HepG2 (cell line): ENCODE data around the gene SUN5. TPM values are rescaled to one million over a fixed set of nuclear protein-coding genes. Genes with fewer than 3 reads are reported as not detected.

Source experiments
- CENPX ChIP-seq: sonication (generic); formaldehyde crosslinking; IDR thresholded peaks from 2 replicates; pipeline ENCODE4 v1.9.0; 2021; ENCODE audit warnings: mild to moderate bottlenecking, missing genetic modification reagents, moderate library complexity
- DMAP1 ChIP-seq: IDR thresholded peaks from 2 replicates; pipeline ENCODE4 v1.6.1; 2016
- GLI4 ChIP-seq: sonication (generic); formaldehyde crosslinking; IDR thresholded peaks from 2 replicates; pipeline ENCODE4 v1.5.1; 2020; ENCODE audit warnings: missing genetic modification reagents, mild to moderate bottlenecking, moderate library complexity, borderline replicate concordance
- KAT8 ChIP-seq: IDR thresholded peaks from 2 replicates; pipeline ENCODE4 v1.6.1; 2016; ENCODE audit warnings: missing genetic modification reagents, missing compliant biosample characterization
- NCOA1 ChIP-seq: sonication (generic); formaldehyde crosslinking; IDR thresholded peaks from 2 replicates; pipeline ENCODE4 v1.9.0; 2021; ENCODE audit warnings: missing genetic modification reagents
- PHF5A ChIP-seq: IDR thresholded peaks from one replicate; pipeline ENCODE4 v1.6.1; 2018; ENCODE audit warnings: low read depth, missing genetic modification reagents; ENCODE audit not compliant: unreplicated experiment
- REXO4 ChIP-seq: sonication (generic); formaldehyde crosslinking; IDR thresholded peaks from 2 replicates; pipeline ENCODE4 v1.8.0; 2022; ENCODE audit warnings: missing genetic modification reagents, mild to moderate bottlenecking, borderline replicate concordance
- SMAD1 ChIP-seq: sonication (generic); formaldehyde crosslinking; IDR thresholded peaks from 2 replicates; pipeline ENCODE4 v1.4.0; 2020; ENCODE audit warnings: missing genetic modification reagents, low read depth, mild to moderate bottlenecking, borderline replicate concordance
- SMAD9 ChIP-seq: sonication (generic); formaldehyde crosslinking; IDR thresholded peaks from 2 replicates; pipeline ENCODE4 v1.5.1; 2020; ENCODE audit warnings: mild to moderate bottlenecking, missing genetic modification reagents
- ZBTB38 ChIP-seq: sonication (generic); formaldehyde crosslinking; IDR thresholded peaks from 2 replicates; pipeline ENCODE4 v1.5.1; 2020; ENCODE audit warnings: mild to moderate bottlenecking, missing genetic modification reagents
- ZNF121 ChIP-seq: sonication (generic); formaldehyde crosslinking; IDR thresholded peaks from 2 replicates; pipeline ENCODE4 v1.5.0; 2020; ENCODE audit warnings: mild to moderate bottlenecking, missing genetic modification reagents
- ZNF33B ChIP-seq: sonication (generic); formaldehyde crosslinking; IDR thresholded peaks from 2 replicates; pipeline ENCODE4 v1.5.1; 2020; ENCODE audit warnings: mild to moderate bottlenecking, missing genetic modification reagents
- ZNF343 ChIP-seq: sonication (generic); formaldehyde crosslinking; IDR thresholded peaks from 2 replicates; pipeline ENCODE4 v1.4.0; 2020; ENCODE audit warnings: mild to moderate bottlenecking, missing genetic modification reagents
- ZNF431 ChIP-seq: sonication (generic); formaldehyde crosslinking; IDR thresholded peaks from 2 replicates; pipeline ENCODE4 v1.9.0; 2022; ENCODE audit warnings: missing genetic modification reagents, low read depth, mild to moderate bottlenecking, borderline replicate concordance
- ZNF44 ChIP-seq: sonication (generic); formaldehyde crosslinking; IDR thresholded peaks from 2 replicates; pipeline ENCODE4 v1.5.1; 2020; ENCODE audit warnings: mild to moderate bottlenecking, missing genetic modification reagents
- ZNF737 ChIP-seq: sonication (generic); formaldehyde crosslinking; IDR thresholded peaks from 2 replicates; pipeline ENCODE4 v1.5.0; 2020; ENCODE audit warnings: missing genetic modification reagents, mild to moderate bottlenecking, borderline replicate concordance
- ZNF75D ChIP-seq: sonication (generic); formaldehyde crosslinking; IDR thresholded peaks from 2 replicates; pipeline ENCODE4 v1.8.1; 2023; ENCODE audit warnings: missing genetic modification reagents, mild to moderate bottlenecking, borderline replicate concordance
- ZNF768 ChIP-seq: sonication (generic); formaldehyde crosslinking; IDR thresholded peaks from 2 replicates; pipeline ENCODE4 v1.4.0; 2020; ENCODE audit warnings: missing genetic modification reagents
- polyA plus RNA-seq, 8 experiments: library from polyadenylated mRNA; depleted of rRNA in 3 of 8; stranded (reverse) in 7 of 8; unstranded in 1 of 8; fragments of >200 nt; fragmentation: Illumina TruSeq in 4 of 8; extraction: Trizol in 4 of 8; gene quantifications; 2 replicates each; pipeline versions ENCODE4 v1.2.1 to v1.2.3, GENCODE V29; 2011 to 2016; ENCODE audit warnings: low read depth in 4 of 8, missing spikeins in 1 of 8, mixed read lengths in 1 of 8; ENCODE audit not compliant: insufficient read depth in 1 of 8
- total RNA-seq, 5 experiments: library from RNA; depleted of rRNA; stranded (reverse); fragments of >200 nt; fragmentation: Illumina TruSeq; extraction: Trizol; gene quantifications; 2 replicates each; pipeline ENCODE4 v1.2.3, GENCODE V29; 2016; ENCODE audit warnings: low read depth in 1 of 5
- TF ChIP-seq, protein P1 (sequence below): sonication (generic); formaldehyde crosslinking; IDR thresholded peaks from 2 replicates; pipeline ENCODE4 v1.5.0; 2020; ENCODE audit warnings: missing genetic modification reagents, mild to moderate bottlenecking, borderline replicate concordance
- TF ChIP-seq, protein P2 (sequence below): IDR thresholded peaks from 2 replicates; pipeline ENCODE4 v1.6.1; 2016; ENCODE audit warnings: control low read depth
- TF ChIP-seq, protein P3 (sequence below): sonication (generic); formaldehyde crosslinking; IDR thresholded peaks from 2 replicates; pipeline ENCODE4 v1.4.0; 2020; ENCODE audit warnings: mild to moderate bottlenecking, missing genetic modification reagents
- TF ChIP-seq, protein P4 (sequence below): sonication (generic); formaldehyde crosslinking; IDR thresholded peaks from 2 replicates; pipeline ENCODE4 v1.4.0; 2020; ENCODE audit warnings: mild to moderate bottlenecking, missing genetic modification reagents, borderline replicate concordance

Gene SUN5
- total and polyA plus RNA-seq, 2 of the 13 experiments (the other 11 are each of a cell fraction or from before 2014, with no cell fraction given): not detected

DNA sequence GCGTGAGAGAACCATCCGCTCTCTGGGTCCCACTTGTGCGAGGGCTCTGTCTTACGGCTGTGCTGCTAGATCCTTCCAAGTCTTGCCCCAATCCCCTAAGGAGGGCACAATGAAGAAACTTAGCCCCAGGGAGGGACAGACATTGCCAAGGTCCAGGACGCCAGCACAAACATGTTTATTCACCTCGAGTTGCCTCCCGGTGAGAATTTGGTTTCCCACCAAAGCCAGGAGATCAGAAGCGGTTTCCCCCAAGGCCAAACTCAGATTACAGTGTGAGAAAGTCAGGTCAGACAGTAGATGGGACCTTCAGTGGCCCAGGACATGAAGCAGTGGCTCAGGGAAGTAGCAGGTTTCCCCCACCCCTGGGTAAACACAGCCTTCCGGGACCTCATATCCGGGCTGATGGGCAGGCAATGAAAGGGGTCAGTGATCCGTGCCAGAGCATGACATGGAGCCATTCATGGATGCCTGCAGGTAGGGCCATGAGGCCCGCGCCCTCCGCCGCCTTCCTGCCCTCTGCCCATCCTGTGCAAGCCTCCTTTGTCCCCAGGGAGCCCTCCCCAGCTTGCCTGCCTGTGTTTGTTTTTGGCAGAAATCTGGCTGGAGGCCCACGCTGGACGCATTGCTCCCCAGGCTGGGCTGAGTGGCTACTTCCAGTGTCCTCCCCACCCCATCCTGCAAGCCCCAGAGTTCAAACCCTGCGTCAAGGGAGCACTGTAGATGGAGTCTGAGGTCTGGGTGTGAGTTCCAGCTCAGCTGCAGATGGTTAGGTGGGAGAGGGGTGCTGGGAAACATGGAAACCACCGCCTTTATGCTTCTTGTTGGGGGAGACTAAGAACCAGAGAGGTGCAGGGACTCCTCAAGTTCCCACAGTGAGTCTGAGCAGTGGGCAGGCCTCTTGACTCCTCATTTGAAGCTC is 5.2 kb upstream of the SUN5 start (continued):
- TF ChIP-seq, protein P1, sequence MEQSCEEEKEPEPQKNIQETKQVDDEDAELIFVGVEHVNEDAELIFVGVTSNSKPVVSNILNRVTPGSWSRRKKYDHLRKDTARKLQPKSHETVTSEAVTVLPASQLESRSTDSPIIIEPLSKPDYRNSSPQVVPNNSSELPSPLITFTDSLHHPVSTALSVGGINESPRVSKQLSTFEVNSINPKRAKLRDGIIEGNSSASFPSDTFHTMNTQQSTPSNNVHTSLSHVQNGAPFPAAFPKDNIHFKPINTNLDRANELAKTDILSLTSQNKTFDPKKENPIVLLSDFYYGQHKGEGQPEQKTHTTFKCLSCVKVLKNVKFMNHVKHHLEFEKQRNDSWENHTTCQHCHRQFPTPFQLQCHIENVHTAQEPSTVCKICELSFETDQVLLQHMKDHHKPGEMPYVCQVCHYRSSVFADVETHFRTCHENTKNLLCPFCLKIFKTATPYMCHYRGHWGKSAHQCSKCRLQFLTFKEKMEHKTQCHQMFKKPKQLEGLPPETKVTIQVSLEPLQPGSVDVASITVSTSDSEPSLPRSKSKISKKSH (CRISPR knock-in tag): no peak; the same call in 1 of the 2 replicates
- TF ChIP-seq, protein P2, sequence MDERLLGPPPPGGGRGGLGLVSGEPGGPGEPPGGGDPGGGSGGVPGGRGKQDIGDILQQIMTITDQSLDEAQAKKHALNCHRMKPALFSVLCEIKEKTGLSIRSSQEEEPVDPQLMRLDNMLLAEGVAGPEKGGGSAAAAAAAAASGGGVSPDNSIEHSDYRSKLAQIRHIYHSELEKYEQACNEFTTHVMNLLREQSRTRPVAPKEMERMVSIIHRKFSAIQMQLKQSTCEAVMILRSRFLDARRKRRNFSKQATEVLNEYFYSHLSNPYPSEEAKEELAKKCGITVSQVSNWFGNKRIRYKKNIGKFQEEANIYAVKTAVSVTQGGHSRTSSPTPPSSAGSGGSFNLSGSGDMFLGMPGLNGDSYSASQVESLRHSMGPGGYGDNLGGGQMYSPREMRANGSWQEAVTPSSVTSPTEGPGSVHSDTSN (CRISPR knock-in tag): peak; percentile 37
- TF ChIP-seq CENPX (CRISPR knock-in tag) (no peak), ZNF33B (peak; percentile 91; the same call in 1 of the 2 replicates), REXO4 (CRISPR knock-in tag) (peak; percentile 15; the same call in 1 of the 2 replicates), ZNF121 (CRISPR knock-in tag) (0 out of 2 replicates have a peak, but pooled peaks have one; percentile 79), ZBTB38 (CRISPR knock-in tag) (0 out of 2 replicates have a peak, but pooled peaks have one; percentile 37), ZNF343 (peak; percentile 99), ZNF431 (CRISPR knock-in tag) (peak; percentile 95; the same call in 1 of the 2 replicates), ZNF44 (peak; percentile 80; the same call in 1 of the 2 replicates), ZNF737 (CRISPR knock-in tag) (peak; percentile 73; the same call in 1 of the 2 replicates), PHF5A (peak; percentile 91), ZNF768 (peak; percentile 87), ZNF75D (CRISPR knock-in tag) (no peak), DMAP1 (CRISPR knock-in tag) (peak; percentile 87), SMAD9 (no peak), KAT8 (peak; percentile 92), GLI4 (CRISPR knock-in tag) (no peak), NCOA1 (CRISPR knock-in tag) (peak; percentile 84; the same call in 1 of the 2 replicates), SMAD1 (peak; percentile 99)
- TF ChIP-seq, protein P3, sequence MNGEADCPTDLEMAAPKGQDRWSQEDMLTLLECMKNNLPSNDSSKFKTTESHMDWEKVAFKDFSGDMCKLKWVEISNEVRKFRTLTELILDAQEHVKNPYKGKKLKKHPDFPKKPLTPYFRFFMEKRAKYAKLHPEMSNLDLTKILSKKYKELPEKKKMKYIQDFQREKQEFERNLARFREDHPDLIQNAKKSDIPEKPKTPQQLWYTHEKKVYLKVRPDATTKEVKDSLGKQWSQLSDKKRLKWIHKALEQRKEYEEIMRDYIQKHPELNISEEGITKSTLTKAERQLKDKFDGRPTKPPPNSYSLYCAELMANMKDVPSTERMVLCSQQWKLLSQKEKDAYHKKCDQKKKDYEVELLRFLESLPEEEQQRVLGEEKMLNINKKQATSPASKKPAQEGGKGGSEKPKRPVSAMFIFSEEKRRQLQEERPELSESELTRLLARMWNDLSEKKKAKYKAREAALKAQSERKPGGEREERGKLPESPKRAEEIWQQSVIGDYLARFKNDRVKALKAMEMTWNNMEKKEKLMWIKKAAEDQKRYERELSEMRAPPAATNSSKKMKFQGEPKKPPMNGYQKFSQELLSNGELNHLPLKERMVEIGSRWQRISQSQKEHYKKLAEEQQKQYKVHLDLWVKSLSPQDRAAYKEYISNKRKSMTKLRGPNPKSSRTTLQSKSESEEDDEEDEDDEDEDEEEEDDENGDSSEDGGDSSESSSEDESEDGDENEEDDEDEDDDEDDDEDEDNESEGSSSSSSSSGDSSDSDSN (CRISPR knock-in tag): peak; percentile 97
- TF ChIP-seq, protein P4, sequence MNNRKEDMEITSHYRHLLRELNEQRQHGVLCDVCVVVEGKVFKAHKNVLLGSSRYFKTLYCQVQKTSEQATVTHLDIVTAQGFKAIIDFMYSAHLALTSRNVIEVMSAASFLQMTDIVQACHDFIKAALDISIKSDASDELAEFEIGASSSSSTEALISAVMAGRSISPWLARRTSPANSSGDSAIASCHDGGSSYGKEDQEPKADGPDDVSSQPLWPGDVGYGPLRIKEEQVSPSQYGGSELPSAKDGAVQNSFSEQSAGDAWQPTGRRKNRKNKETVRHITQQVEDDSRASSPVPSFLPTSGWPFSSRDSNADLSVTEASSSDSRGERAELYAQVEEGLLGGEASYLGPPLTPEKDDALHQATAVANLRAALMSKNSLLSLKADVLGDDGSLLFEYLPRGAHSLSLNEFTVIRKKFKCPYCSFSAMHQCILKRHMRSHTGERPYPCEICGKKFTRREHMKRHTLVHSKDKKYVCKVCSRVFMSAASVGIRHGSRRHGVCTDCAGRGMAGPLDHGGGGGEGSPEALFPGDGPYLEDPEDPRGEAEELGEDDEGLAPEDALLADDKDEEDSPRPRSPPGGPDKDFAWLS (CRISPR knock-in tag): peak; percentile 100
